Measurements from ENCODE around the gene SLC39A3.

The SLC39A3 gene

DNA sequence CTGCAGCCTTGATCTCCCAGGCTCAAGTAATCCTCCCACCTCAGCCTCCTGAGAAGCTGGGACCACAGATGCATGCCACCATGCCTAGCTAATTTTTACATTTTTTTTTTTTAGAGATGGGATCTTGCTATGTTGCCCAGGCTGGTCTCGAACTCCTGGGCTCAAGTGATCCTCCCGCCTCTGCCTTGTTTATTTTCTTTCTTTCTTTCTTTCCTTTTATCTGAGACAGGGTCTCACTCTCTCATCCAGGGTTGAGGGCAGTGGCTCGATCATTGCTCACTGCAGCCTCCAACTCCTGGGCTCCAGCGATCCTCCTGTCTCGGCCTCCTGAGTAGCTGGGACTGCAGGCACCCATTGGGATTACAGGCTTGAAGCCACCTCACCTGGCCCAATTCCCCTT, 33.6 kb downstream of the SLC39A3 start:
- in situ Hi-C loops (cut with MboI; ENCODE audit: low sequenced_read_pairs), result no loop called here

DNA sequence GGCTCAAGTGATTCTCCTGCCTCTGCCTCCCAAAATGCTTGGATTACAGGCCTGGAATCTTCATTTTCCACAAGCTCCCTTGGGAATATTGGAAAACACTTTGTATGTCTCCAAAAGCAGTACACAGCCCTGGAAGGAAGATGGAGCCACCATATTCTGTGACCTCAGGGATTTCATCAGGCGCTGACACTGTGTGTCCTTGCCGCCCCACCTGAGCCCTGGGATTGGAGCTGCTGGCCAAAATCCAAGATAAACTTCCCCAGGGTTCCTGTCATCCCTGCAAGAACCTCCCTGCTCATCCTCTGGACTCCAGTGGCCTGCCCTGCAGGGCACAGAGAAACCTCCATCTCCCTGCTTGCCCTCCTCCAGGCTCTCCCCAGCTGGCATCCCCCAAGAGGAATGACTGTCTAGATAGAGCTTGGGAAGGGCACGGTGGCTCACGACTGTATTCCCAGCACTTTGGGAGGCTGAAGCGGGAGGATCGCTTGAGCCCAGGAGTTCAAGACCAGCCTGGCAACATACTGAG, 36.1 kb downstream of the SLC39A3 start:
- in situ Hi-C loops (cut with MboI; ENCODE audit: low sequenced_read_pairs), result no loop called here

DNA sequence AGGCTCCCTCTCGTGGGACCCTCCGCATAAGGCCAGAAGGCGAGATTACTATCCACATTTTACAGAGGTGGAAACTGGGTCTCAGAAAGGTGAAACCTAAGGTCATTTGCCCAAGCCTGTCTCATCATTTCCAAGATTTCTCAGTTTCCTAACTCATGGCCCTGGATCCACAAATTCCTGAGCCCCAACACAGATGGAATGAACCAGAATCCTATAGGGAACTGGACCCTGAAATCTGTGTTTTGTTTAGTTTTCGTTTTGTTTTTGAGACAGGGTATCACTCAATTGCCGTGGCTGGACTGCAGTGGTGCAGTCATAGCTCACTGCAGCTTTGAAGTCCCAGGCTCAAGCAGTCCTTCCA, 36.8 kb downstream of the SLC39A3 start:
- in situ Hi-C loops (cut with MboI; ENCODE audit: low sequenced_read_pairs), result no loop called here

DNA sequence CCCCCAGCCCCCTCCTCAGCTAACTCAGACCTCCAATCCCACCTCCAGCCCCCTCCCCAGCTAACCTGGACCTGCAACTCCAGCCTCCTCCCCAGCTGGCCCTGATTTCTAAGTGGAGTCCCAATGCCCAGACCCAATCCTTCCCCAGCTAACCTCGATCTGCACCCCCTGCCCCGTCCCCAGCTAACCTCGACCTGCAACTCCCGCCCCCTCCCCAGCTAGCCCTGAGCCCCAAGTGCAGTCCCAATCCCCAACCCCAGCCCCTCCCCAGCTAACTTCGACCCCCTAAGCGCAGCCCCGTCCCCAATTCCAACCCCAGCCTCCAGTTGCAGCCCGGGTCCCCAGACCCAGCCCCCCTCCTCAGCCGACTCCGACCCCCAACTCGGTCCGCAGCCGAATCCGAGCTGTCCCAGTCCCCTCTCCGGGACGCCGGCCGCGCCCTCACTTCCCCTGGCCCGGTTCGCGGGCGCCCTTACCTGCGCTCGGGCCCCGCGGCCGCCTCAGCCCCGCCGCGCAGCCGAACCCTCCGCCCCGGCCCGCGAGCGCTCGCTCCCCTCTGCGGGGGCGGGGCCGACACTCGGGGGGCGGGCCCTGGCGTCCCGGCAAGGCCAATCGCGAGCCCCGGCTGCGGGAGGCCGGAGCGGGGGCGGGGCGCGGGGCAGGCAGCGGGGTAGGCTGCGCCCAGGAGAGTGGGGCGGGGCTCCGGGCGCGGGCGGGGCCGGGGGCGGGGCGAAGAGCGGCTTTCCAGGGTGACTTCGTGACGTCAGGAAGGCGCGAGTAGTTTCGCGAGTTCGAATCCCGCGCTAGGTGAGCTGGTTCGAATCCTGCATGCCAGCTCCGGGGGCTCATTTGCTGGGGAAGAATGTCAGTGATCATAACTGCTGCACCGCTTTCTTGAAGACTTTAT, 37.4 kb downstream of the SLC39A3 start, which contains the start of gene GNG7:
Gene GNG7, minus strand, starts transcription at position 525 of the 907 bp plus-strand sequence. CDS start 182,006 bp downstream, outside the sequence.
- in situ Hi-C loops (cut with MboI; ENCODE audit: low sequenced_read_pairs), result no loop called here

DNA sequence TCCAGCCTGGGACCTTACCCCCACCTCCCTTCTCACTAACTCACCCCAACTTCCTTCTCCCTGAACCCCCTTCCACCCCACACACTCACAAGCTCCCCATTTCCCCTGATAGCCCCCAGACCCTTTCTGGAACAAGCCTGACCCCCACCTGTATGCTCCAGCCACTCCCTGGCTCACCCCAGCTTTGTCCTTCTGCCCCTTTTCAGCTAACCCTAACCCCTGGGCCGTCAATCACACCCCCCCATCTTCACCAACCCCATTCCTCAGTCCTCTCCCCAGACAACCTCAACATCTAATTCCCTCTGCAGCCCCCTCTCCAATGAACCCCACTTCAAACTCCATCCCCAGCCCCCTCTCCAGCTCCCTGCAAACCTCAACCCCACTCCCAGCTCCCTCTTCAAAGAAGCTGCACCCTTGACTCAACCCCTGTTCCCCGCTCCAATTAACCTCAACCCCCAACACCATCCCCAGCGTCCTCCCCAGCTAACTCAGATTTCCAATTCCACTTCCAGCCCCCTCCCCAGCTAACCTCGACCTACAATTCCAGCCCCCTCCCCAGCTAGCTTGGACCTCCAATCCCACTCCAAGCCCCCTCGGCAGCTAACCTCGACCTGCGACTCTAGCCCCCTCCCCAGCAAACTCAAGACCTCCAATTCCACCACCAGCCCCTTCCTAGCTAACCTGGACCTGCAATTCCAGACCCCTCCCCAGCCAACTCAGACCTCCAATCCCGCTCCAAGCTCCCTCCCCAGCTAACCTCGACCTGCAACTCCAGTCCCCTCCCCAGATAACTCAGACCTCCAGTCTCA, 38.3 kb downstream of the SLC39A3 start:
- in situ Hi-C loops (cut with MboI; ENCODE audit: low sequenced_read_pairs), result no loop called here

DNA sequence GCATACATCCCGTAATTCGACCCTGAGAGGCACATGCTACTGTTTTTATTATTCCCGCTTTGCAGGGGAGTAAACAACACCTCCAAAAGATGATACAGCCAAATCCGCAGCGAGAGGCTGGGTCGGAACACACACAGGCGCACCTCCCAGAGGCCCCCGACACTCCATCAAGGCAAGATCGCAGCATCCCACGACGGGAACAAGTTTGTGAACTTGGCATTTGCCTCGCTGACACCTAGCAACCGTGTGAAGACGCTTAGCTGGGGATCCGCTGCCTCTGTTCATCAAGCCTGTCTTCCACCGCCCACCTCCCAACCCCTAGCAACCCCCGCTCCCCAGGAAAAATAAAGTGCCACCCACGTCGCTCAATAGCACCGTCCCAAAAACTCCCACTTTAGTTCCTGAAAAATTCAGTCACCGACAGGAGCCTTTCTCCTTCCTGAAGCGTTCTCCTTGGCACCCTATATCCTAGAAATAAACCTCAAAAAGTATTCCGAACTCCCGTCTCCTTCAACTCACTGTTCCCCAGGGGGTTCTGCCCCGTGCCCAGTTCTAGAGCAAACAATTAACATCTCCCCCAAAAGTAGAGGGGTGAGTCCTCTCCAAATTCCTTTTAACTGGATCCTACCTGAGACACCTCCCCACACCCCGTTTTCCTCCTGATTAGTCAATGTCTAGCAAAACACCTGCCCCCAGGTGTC, 39.0 kb downstream of the SLC39A3 start:
- in situ Hi-C loops (cut with MboI; ENCODE audit: low sequenced_read_pairs), result no loop called here

DNA sequence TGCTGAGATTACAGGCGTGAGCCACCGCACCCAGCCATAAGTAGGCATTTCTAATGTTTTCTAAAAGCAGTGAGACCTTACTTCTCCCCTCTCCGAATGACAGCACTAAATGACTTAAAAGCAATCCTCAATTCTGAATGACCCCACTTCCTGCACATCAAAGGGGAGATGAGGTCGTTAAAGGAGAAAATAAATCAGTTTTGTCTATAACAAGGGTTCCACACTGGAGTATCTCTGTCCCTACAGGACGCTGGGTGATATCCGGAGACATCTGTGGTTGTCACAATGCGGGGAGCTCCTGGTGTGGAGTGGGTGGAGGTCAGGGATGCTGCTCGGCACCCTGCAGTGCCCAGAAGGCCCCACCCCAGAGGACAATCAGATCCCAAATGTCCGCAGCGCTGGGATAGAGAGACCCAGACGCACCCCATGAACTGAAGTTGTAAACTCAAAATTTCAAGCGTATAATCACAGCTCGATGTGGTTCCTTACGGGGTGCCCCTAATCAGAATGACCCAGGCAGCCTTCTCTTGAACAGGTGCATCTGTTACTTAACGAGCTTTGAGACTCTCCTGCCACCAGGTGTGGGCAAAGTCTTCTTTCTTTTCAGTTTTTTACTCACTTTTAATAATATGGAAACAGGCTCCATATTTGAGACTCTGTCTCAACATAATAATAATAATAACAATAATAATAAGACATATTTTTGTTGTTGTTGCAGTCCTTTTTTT, 40.2 kb downstream of the SLC39A3 start:
- in situ Hi-C loops (cut with MboI; ENCODE audit: low sequenced_read_pairs), result no loop called here

DNA sequence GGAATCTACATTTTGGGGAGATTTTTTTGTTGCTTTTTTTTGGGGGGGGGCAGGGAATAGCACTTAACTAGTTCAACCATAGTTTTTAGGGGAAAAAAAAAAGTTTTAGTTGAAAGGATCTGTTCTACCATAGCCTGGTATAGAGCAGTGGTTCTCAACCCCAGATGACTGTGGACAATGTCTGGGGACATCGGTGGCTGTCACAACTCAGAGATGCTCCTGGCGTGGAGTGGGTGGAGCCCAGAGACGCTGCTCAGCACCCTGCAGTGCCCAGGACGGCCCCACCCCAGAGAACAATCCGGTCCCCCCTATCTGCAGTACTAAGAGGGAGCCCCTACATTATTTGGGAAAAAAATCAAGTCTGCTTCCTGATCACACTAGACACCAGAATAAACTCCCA, 45.6 kb downstream of the SLC39A3 start:
- in situ Hi-C loops (cut with MboI; ENCODE audit: low sequenced_read_pairs), result no loop called here

DNA sequence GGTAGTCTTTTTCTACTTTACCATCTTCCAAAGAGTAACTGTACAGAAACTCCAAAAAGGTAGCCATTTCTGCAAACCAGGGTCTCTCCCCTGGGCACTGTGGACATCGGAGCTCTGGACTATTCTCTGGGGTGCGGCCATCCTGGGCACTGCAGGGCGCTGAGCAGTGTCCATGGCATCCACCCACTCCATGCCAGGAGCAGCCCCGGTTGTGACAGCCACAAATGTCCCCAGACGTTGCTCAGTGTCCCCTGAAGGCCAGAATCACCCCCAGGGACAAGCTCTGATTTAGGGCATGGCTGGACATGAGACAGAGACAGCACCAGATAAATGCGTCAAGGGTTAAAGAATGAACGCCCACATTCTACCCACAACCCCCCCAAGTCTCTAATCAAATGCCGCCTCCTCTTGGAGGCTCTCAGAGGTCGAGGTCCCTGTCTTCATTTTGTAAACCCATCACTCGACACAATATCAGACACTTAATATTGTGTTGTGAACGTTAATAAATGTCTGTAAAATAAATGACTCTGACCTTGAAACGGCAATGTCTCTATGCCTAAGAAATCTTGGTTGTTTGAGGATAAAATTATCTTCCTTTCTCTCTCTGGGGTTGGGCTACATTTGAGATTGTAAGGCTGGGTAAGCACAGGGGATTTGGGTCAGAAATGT, 46.2 kb downstream of the SLC39A3 start:
- in situ Hi-C loops (cut with MboI; ENCODE audit: low sequenced_read_pairs), result no loop called here

DNA sequence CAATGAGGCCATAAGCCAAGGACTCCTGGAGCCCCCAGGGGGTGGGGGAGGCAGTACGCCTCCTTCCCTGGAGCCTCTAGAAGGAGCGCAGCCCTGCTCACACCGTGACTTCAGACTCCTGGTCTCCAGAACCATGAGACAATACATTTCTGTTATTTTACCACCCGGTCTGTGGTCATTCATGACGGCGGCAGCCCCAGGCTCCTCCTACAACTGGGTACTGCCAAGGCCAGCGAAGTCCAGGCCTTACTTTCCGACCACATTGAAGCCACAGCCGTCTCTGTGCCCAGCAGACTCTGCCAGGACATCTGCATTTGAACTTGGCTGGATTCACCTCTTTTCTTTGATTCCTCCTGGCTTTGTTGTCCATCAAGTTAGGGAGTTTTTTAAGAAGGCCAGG, 47.9 kb downstream of the SLC39A3 start:
- in situ Hi-C loops (cut with MboI; ENCODE audit: low sequenced_read_pairs), result no loop called here

DNA sequence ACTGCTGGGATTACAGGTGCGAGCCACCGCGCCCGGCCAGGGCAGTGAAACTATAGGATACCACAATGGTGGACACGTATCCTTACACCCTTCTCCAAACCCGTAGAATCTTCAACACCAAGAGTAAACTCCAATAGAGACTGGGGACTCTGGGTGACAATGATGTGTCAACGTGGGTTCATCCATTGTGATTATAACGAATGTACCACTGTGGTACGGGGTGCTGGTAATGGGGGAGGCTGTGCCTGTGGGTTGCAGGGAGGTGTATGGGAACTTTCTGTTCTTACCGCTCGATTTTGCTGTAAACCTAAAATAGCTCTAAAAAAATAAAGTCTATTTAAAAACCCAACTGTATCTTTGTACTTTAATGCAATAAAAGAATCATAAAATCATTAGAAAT, 49.0 kb downstream of the SLC39A3 start:
- in situ Hi-C loops (cut with MboI; ENCODE audit: low sequenced_read_pairs), result no loop called here

DNA sequence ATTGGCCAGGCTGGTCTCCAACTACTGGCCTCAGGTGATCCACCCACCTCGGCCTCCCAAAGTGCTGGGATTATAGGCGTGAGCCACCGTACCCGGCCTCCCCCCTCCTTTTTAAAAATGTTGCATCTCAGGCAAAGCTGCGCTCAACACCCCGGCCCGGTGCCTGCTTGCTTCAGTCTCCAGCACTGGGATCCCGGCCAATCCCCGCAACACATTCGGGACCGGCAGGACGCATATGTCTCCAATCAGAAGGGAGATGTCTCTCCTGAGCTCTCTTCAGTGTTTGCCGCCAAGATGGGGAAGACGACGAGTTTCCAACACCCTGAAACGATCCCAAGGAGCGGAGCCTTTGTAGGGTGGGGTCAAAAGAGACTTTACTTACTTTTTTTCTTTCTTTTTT, 53.5 kb downstream of the SLC39A3 start:
- in situ Hi-C loops (cut with MboI; ENCODE audit: low sequenced_read_pairs), result no loop called here

DNA sequence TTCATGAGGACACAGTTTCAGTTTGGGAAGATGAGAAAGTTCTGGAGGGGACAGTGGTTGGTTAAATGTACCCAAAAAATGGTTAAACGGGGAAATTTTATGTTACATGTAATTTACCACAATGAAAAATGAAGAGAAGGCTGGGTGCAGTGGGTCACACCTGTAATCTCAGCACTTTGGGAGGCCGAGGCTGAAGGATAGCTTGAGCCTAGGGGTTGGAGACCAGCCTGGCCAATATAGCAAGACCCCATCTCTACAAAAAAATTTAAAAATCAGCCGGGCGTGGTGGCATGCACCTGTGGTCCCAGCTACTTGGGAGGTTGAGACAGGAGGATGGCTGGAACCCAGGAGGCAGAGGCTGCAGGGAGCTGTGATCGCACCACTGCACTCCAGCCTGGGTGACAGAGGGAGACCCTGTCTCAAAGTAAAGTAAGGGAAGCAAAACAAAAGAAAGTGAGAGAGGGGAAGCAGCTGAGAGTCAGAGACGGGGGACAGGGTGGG, 54.6 kb downstream of the SLC39A3 start:
- in situ Hi-C loops (cut with MboI; ENCODE audit: low sequenced_read_pairs), result no loop called here

DNA sequence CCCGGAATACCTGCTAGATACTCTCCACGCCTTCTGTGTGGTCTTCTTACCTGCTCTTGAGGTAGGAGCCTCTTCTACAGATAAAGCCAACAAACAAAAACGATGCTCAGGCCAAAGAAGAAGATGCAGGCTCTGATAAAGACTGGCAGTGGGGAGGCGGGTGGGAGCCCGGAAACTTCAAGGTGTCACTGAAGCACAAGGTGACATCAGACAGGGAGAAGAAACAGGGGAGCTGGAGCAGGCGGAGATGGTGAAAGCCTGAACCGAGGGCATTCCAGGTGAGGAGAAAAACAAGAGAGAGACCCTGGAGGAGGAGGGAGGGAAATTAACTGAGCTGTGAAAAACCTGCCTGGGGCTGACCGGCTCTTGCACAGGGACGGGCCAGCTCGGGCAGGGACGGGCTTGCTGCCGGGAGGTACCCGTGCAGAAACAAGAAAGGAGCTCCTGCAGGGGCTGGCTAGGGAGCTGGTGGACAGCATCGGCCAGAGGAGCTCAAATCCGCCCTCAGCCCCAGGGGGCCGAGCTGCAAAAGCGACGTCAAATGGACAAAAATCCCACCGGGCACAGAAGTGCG, 56.3 kb downstream of the SLC39A3 start:
- in situ Hi-C loops (cut with MboI; ENCODE audit: low sequenced_read_pairs), result no loop called here
